Bronchial epithelial cell (primary cell): Measurements from ENCODE around the gene PRELP. TPM values are rescaled to one million over a fixed set of nuclear protein-coding genes. Genes with fewer than 3 reads are reported as not detected.

Source experiments
- DNase-seq: peaks from one replicate; pipeline ENCODE4 v3.0.0-alpha.2; 2010; ENCODE audit warnings: low read depth
- FAIRE-seq: peaks from 2 replicates; lab custom pipeline; 2011; peaks lifted over from hg19 to GRCh38; lab: Jason Lieb, UNC
- H3K27me3 ChIP-seq: 2 replicates; pipeline ENCODE4 v1.5.1; 2011; ENCODE audit warnings: low read length; ENCODE audit not compliant: control insufficient read depth, insufficient read depth
- H3K36me3 ChIP-seq: 2 replicates; pipeline ENCODE4 v1.5.1; 2011; ENCODE audit warnings: low read length; ENCODE audit not compliant: control insufficient read depth, insufficient read depth
- H3K4me3 ChIP-seq: 2 replicates; pipeline ENCODE4 v1.5.1; 2011; ENCODE audit warnings: mild to moderate bottlenecking, low read depth, low read length, control low read depth
- total RNA-seq: library from RNA; depleted of rRNA; stranded (reverse); fragments of >200 nt; gene quantifications from 2 replicates; pipeline ENCODE4 v1.2.1, GENCODE V29; 2014
- TF ChIP-seq, protein P1 (sequence below): IDR thresholded peaks from 2 replicates; pipeline ENCODE4 v1.5.1; 2011; ENCODE audit warnings: mild to moderate bottlenecking, moderate library complexity, low read length, control low read depth, inconsistent platforms; ENCODE audit not compliant: insufficient read depth, severe bottlenecking

PRELP gene
- total RNA-seq, 1 donor from 2014 or later, result not detected

DNA sequence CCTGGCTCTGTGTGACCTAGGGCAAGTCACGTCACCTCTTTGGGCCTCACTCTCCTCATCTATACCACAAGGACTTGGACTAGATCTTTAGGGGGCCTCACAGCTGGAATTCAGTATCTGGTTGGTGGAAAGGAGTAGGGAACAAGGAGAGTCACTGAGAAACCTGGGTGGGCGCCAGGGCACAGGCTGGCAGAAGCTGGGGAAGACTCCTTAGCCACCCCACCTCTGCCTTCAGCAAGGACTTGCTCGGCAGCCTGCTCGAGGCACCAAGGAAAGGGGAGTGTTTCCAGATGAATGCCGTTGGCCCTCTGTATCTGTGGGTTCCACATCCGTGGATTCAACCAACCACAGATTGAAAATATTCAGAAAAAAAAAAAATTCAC lies 17.1 kb downstream of the PRELP start:
- TF ChIP-seq, protein P1, sequence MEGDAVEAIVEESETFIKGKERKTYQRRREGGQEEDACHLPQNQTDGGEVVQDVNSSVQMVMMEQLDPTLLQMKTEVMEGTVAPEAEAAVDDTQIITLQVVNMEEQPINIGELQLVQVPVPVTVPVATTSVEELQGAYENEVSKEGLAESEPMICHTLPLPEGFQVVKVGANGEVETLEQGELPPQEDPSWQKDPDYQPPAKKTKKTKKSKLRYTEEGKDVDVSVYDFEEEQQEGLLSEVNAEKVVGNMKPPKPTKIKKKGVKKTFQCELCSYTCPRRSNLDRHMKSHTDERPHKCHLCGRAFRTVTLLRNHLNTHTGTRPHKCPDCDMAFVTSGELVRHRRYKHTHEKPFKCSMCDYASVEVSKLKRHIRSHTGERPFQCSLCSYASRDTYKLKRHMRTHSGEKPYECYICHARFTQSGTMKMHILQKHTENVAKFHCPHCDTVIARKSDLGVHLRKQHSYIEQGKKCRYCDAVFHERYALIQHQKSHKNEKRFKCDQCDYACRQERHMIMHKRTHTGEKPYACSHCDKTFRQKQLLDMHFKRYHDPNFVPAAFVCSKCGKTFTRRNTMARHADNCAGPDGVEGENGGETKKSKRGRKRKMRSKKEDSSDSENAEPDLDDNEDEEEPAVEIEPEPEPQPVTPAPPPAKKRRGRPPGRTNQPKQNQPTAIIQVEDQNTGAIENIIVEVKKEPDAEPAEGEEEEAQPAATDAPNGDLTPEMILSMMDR, result no peak
- Histone ChIP-seq H3K36me3 (no peaks in the 10 kb centered on the region), H3K4me3 (no peak overlapping the region), H3K27me3 (no peaks in the 10 kb centered on the region)
- FAIRE-seq, result no peak
- DNase-seq, result no peak

DNA sequence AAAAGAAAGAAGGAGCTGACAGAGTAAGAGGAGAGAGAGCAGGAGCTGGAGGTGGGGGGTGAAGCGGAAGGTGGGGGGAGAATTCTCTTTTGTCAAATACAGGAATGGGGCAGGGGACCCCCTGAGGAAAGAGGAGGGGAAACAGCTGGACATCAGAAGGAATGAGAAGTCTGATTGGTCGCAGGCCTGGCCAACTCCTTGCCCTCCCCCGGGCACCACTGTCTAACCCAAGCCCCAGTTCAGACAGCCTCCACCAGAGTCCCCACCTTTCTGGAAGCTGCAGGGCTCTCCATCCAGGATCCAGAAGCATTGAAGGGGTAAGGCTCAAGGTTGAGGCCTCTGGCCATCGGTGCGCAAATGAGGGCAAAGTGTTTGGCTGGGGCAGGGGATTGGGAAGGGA lies 18.3 kb downstream of the PRELP start, which contains the start of gene OPTC:
Gene OPTC (plus strand): TSS at position 253 of the 400 bp plus-strand sequence. CDS start 1,853 bp downstream, outside the sequence.
- FAIRE-seq, result no peak
- TF ChIP-seq, protein P1, result no peak
- no peak for DNase-seq
- no peak within 1 kb of the TSS for H3K4me3 ChIP-seq
- H3K27me3 ChIP-seq, result peaks cover 2% of the 10 kb centered on the region
- no peaks in the 10 kb centered on the region for H3K36me3 ChIP-seq

DNA sequence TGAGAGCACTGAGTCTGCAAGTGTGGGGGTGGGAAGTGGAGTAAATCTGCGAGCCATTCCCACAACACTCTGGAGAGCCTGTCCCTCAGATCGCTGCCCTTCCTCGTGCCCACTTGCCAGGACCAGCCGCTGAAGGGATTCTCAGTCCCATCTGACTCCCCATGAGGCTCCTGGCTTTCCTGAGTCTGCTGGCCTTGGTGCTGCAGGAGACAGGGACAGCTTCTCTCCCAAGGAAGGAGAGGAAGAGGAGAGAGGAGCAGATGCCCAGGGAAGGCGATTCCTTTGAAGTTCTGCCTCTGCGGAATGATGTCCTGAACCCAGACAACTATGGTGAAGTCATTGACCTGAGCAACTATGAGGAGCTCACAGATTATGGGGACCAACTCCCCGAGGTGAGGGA lies 20.2 kb downstream of the PRELP start:
- Histone ChIP-seq H3K36me3 (no peaks in the 10 kb centered on the region), H3K27me3 (peaks cover 2% of the 10 kb centered on the region), H3K4me3 (no peak overlapping the region)
- TF ChIP-seq, protein P1, result no peak
- no peak for DNase-seq
- FAIRE-seq, result no peak

DNA sequence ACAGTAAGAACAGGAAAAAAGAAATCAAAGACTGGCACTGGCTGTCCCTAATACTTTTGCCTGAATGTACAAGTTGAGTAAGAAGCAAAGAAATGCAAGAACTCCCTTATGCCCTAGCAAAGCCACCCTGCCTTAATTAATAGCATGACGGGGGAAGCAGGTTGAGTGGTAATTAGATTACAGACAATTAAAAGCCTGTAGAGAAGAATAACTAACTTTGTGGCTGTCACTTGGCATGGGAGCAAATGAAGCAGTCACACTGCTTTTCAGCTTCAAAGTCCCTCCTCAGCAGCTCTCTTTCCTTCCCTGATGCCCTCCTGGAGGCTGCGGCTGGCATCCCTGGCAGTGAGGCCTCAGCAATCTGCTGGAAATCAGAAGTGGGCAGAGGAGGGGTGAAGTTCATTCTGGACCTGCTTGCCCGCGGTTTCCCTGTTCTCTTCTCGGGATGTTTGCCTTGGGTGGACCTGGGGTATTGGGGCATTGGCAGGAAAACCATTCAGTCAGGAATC lies 21.7 kb downstream of the PRELP start:
- DNase-seq, result no peak
- H3K27me3 ChIP-seq, result peaks cover 2% of the 10 kb centered on the region
- TF ChIP-seq, protein P1, result no peak
- FAIRE-seq, result no peak
- no peak overlapping the region for H3K4me3 ChIP-seq
- H3K36me3 ChIP-seq, result no peaks in the 10 kb centered on the region

DNA sequence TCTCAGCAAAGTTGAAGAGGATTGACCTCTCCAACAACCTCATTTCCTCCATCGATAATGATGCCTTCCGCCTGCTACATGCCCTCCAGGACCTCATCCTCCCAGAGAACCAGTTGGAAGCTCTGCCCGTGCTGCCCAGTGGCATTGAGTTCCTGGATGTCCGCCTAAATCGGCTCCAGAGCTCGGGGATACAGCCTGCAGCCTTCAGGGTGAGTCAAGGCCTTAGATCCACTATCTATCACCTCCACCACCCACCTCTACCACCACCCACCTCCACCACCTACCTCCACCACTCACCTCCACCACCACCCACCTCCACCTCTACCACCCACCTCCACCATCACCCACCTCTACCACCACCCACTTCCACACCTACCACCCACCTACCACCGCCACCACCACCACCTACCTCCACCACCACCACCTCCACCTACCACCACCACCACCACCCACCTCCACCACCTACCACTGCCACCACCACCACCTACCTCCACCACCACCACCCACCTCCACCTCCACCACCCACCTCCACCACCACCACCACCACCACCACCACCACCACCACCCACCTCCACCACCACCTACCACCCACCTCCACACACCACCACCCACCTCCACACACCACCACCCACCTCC lies 24.2 kb downstream of the PRELP start:
- H3K27me3 ChIP-seq, result peaks cover 5% of the 10 kb centered on the region
- H3K4me3 ChIP-seq, result no peak overlapping the region
- DNase-seq, result no peak
- no peak for FAIRE-seq
- TF ChIP-seq, protein P1, result no peak
- no peaks in the 10 kb centered on the region for H3K36me3 ChIP-seq
